GM12875 (cell line): ENCODE data around the gene KLF3.

Experiments
- H3K4me3 ChIP-seq: one replicate; pipeline ENCODE4 v1.5.1; 2011; ENCODE audit warnings: low read depth, low read length, control low read depth
- CTCF ChIP-seq: IDR thresholded peaks from 2 replicates; pipeline ENCODE4 v1.5.1; 2011; ENCODE audit warnings: low read depth, mild to moderate bottlenecking, control low read depth, inconsistent platforms, low read length, moderate library complexity, borderline replicate concordance; ENCODE audit not compliant: insufficient read depth

Gene KLF3

DNA sequence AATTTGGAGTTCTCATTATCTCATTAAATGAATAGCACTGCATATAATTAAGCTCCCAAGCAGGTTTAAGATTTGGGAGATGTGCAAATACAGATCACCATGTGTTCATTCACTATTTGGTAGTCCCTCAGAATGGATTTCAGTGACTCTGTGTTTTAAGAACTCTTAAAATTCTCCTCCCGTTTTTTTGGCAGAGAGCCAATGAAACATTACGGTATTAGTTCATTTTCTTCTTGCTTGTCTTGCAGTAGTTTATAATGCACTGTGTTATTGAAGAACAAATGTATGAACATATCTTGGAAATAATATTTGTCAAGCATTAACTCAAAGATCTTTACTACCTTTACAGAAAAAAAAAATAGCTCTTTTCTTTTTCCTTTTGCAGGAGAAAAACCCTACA lies 32.7 kb downstream of the KLF3 start:
- no peak for TF ChIP-seq CTCF
- H3K4me3 ChIP-seq, result no peak overlapping the region

DNA sequence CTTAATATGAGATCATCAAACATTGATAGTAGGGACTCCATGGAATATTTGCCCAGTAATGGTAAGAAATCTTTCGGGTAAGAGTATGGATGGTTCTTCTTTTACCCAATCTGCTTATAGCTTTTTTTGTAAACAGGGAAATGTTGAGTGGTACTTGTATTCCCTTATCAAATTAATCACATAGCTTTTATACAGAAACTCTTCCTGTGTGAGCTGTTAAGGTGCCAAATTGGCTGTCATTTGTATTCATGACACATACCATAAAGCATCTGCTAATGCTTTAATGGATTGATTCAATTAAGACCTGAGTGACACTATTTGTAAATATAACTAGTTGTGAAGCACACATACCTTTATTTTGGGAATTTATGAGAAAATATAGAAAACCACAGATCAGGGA lies 34.2 kb downstream of the KLF3 start:
- no peak overlapping the region for H3K4me3 ChIP-seq

DNA sequence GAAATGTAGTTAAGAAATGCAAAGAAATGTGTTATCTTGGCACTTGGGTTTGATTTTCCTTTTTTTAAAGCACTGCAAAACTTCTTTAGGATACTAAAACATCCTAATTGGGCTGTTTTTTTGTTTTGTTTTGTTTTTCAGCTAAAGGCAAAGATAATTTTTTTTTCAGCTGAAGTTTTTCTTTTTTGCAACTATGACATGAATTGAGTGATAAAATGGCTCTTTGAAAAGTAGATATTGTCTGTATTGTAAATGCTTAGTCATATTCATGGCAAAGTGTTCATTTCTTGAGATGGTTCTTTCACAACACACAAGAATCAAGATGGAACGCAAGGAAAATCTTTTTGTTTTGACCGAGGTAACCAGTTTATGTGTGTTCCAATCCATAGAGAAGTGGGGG lies 35.1 kb downstream of the KLF3 start:
- no peak for TF ChIP-seq CTCF
- H3K4me3 ChIP-seq, result no peak overlapping the region

More for the DNA sequence above, 34.2 kb downstream of the KLF3 start:
- TF ChIP-seq CTCF, result no peak

DNA sequence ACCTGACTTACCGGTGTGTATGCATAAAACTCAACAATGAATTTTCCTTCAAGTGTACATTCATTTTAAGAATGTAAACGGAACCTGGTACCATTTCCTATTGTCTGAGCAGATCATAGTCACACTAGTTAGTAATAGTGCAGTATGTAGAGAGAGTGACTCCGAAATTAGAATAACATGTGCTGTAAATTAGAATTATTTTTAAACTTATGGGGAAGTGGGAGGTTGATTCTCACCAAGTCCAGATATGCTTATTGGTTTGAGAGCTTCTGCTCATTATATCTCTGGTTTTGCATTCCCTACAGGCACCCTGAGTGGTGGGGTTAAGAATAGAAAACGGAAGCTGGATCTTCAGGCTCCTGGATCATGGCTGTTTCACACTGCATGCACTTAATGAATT lies 39.6 kb downstream of the KLF3 start:
- H3K4me3 ChIP-seq, result no peak overlapping the region
- TF ChIP-seq CTCF, result no peak

- no peak overlapping the region for H3K4me3 ChIP-seq
- no peak for TF ChIP-seq CTCF
Measured at GRCh38 chr4:38704622-38705154, 40.7 kb downstream of the KLF3 start.

GRCh38 chr4:38706301-38706700 lies 42.3 kb downstream of the KLF3 start:
- TF ChIP-seq CTCF, result no peak
- no peak overlapping the region for H3K4me3 ChIP-seq

DNA sequence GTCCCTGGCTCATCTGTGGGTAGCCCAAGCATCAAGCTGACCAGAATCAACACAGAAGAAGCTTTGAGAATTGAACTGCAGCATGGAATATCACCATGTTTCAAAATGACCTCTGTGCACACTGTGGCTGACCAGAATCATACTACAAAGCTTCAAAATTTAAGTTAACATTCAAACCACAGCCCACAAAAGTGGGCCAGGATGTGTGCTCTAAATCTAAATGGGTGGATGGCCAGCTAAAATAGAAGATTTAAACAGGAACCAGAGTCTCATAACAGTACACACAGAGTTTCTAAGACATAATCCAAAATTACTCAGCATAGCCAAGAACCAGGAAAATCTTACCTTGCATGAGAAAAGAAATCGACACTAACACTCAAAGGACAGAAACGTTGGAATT lies 46.1 kb downstream of the KLF3 start:
- TF ChIP-seq CTCF, result no peak
- H3K4me3 ChIP-seq, result no peak overlapping the region
